Esophagus squamous epithelium (tissue), 4 donors: ENCODE data around the gene AHR.

Experiments
- POLR2A ChIP-seq, 4 donors: fragments of 450-650 bp; IDR thresholded peaks; one replicate each; pipeline ENCODE4 v1.6.1; 2017; ENCODE audit warnings: antibody characterized with exemption in 4 of 4, mild to moderate bottlenecking in 4 of 4, moderate library complexity in 3 of 4
- TF ChIP-seq, protein P1 (sequence below), 6 experiments: fragments of 450-650 bp in 4 of 6; fragments of 200-600 bp in 2 of 6; sonication (generic) in 2 of 6; IDR thresholded peaks; one replicate each; pipeline ENCODE4 v1.5.1; 2016 to 2019; ENCODE audit warnings: antibody characterized with exemption in 6 of 6, mild to moderate bottlenecking in 4 of 6, moderate library complexity in 4 of 6

DNA sequence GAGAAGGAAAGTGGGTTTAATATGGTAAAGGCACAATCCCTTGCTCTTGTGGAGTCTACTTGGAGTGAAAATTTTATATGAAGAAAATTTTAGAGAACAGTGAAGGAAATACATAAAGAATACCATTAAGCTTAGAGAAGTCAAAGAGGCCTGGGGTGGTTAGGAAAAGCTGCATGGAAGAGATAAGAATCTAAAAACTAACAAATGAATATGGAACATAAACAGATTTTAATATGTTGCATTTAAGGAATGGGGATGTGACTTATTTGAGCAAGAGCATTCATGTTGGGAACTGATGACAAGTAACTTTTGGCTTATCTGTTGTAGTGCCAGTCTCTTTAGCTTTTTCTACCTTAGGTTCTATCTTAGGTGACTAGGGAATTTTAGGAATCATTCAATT is 31.0 kb downstream of the AHR start:
- TF ChIP-seq, protein P1, sequence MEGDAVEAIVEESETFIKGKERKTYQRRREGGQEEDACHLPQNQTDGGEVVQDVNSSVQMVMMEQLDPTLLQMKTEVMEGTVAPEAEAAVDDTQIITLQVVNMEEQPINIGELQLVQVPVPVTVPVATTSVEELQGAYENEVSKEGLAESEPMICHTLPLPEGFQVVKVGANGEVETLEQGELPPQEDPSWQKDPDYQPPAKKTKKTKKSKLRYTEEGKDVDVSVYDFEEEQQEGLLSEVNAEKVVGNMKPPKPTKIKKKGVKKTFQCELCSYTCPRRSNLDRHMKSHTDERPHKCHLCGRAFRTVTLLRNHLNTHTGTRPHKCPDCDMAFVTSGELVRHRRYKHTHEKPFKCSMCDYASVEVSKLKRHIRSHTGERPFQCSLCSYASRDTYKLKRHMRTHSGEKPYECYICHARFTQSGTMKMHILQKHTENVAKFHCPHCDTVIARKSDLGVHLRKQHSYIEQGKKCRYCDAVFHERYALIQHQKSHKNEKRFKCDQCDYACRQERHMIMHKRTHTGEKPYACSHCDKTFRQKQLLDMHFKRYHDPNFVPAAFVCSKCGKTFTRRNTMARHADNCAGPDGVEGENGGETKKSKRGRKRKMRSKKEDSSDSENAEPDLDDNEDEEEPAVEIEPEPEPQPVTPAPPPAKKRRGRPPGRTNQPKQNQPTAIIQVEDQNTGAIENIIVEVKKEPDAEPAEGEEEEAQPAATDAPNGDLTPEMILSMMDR (IDR thresholded peaks at IDR 0.05): no peak
- TF ChIP-seq POLR2A (IDR thresholded peaks at IDR 0.05): no peak
